Skeletal muscle satellite cell (primary cell): ENCODE measurements around the gene C1QTNF5.

ENCODE experiments used
- H3K27me3 ChIP-seq: 2 replicates; pipeline ENCODE4 v1.7.0; 2013; ENCODE audit warnings: low read length; ENCODE audit not compliant: control insufficient read depth, insufficient read depth
- H3K36me3 ChIP-seq: 2 replicates; pipeline ENCODE4 v1.7.0; 2013; ENCODE audit warnings: mild to moderate bottlenecking, control low read depth, low read length; ENCODE audit not compliant: insufficient read depth
- H3K4me1 ChIP-seq: 2 replicates; pipeline ENCODE4 v1.7.0; 2013; ENCODE audit warnings: low read length; ENCODE audit not compliant: control insufficient read depth, insufficient read depth
- H3K4me2 ChIP-seq: 2 replicates; pipeline ENCODE4 v1.7.0; 2013; ENCODE audit warnings: mild to moderate bottlenecking, low read length
- H3K4me3 ChIP-seq: 2 replicates; pipeline ENCODE4 v1.7.0; 2013; ENCODE audit warnings: low read length
- H3K9ac ChIP-seq: 2 replicates; pipeline ENCODE4 v1.7.0; 2013; ENCODE audit warnings: mild to moderate bottlenecking, low read depth, low read length, moderate library complexity
- H3K9me3 ChIP-seq: replicated peaks from 2 replicates; pipeline ENCODE4 v1.7.0; 2013; ENCODE audit warnings: mild to moderate bottlenecking, control low read depth, low read length

C1QTNF5 gene

GRCh38 chr11:119347940-119348605, 7.4 kb upstream of the C1QTNF5 start:
- Histone ChIP-seq H3K27me3 (peaks cover 37% of the 10 kb centered on the region), H3K4me3 (no peak overlapping the region), H3K4me1 (no peaks in the 10 kb centered on the region), H3K36me3 (no peaks in the 10 kb centered on the region), H3K9me3 (no peaks in the 10 kb centered on the region), H3K9ac (no peak overlapping the region), H3K4me2 (no peak overlapping the region)

GRCh38 chr11:119347242-119347641, 6.6 kb upstream of the C1QTNF5 start:
- Histone ChIP-seq H3K9ac (no peak overlapping the region), H3K4me1 (no peaks in the 10 kb centered on the region), H3K27me3 (peaks cover 41% of the 10 kb centered on the region), H3K9me3 (no peaks in the 10 kb centered on the region), H3K4me3 (no peak overlapping the region), H3K4me2 (no peak overlapping the region), H3K36me3 (no peaks in the 10 kb centered on the region)

- Histone ChIP-seq H3K4me3 (no peak within 1 kb of the TSS), H3K9me3 (no peaks in the 10 kb centered on the region), H3K4me2 (no peak within 1 kb of the TSS), H3K9ac (no peak within 1 kb of the TSS), H3K4me1 (no peaks in the 10 kb centered on the region), H3K27me3 (peaks cover 47% of the 10 kb centered on the region), H3K36me3 (no peaks in the 10 kb centered on the region)
Measured at GRCh38 chr11:119346605-119347004, 5.9 kb upstream of the C1QTNF5 start, which contains the start of gene MFRP. Gene MFRP, minus strand, starts transcription at chr11:119346705. Its CDS starts 192 bp downstream, at chr11:119346513.

GRCh38 chr11:119345685-119346084, 5.0 kb upstream of the C1QTNF5 start:
- Histone ChIP-seq H3K4me3 (no peak overlapping the region), H3K4me1 (peaks cover 4% of the 10 kb centered on the region), H3K9me3 (no peaks in the 10 kb centered on the region), H3K9ac (no peak overlapping the region), H3K4me2 (no peak overlapping the region), H3K36me3 (no peaks in the 10 kb centered on the region), H3K27me3 (peaks cover 51% of the 10 kb centered on the region)

GRCh38 chr11:119344291-119345010, 3.8 kb upstream of the C1QTNF5 start:
- Histone ChIP-seq H3K9me3 (no peaks in the 10 kb centered on the region), H3K27me3 (peaks cover 48% of the 10 kb centered on the region), H3K4me1 (peaks cover 13% of the 10 kb centered on the region), H3K36me3 (no peaks in the 10 kb centered on the region), H3K4me3 (no peak overlapping the region), H3K9ac (no peak overlapping the region), H3K4me2 (no peak overlapping the region)

- Histone ChIP-seq H3K36me3 (no peaks in the 10 kb centered on the region), H3K4me3 (no peak overlapping the region), H3K9me3 (no peaks in the 10 kb centered on the region), H3K4me1 (peaks cover 20% of the 10 kb centered on the region), H3K27me3 (peaks cover 48% of the 10 kb centered on the region), H3K9ac (no peak overlapping the region), H3K4me2 (no peak overlapping the region)
Measured at GRCh38 chr11:119343726-119344125, 3.0 kb upstream of the C1QTNF5 start.

GRCh38 chr11:119342362-119343130, 1.9 kb upstream of the C1QTNF5 start:
- peaks cover 31% of the 10 kb centered on the region for H3K4me1 ChIP-seq
- H3K4me3 ChIP-seq, result no peak overlapping the region
- peaks cover 44% of the 10 kb centered on the region for H3K27me3 ChIP-seq
- H3K9ac ChIP-seq, result no peak overlapping the region
- no peaks in the 10 kb centered on the region for H3K36me3 ChIP-seq
- no peaks in the 10 kb centered on the region for H3K9me3 ChIP-seq
- H3K4me2 ChIP-seq, result no peak overlapping the region

GRCh38 chr11:119342023-119342300, 1.3 kb upstream of the C1QTNF5 start:
- Histone ChIP-seq H3K36me3 (no peaks in the 10 kb centered on the region), H3K9me3 (no peaks in the 10 kb centered on the region), H3K9ac (no peak overlapping the region), H3K27me3 (peaks cover 38% of the 10 kb centered on the region), H3K4me1 (peaks cover 37% of the 10 kb centered on the region), H3K4me3 (no peak overlapping the region), H3K4me2 (no peak overlapping the region)

GRCh38 chr11:119341222-119342022, 739 bp upstream of the C1QTNF5 start:
- peaks cover 38% of the 10 kb centered on the region for H3K4me1 ChIP-seq
- H3K4me2 ChIP-seq, result peak overlapping the region; percentile 82
- no peak overlapping the region for H3K4me3 ChIP-seq
- H3K9me3 ChIP-seq, result no peaks in the 10 kb centered on the region
- no peaks in the 10 kb centered on the region for H3K36me3 ChIP-seq
- H3K9ac ChIP-seq, result peak overlapping the region; percentile 28
- peaks cover 35% of the 10 kb centered on the region for H3K27me3 ChIP-seq

- Histone ChIP-seq H3K9me3 (no peaks in the 10 kb centered on the region), H3K4me2 (peak overlapping the region; percentile 82), H3K4me3 (peak overlapping the region; percentile 70), H3K4me1 (peaks cover 54% of the 10 kb centered on the region), H3K36me3 (no peaks in the 10 kb centered on the region), H3K9ac (peak overlapping the region; percentile 78), H3K27me3 (peaks cover 33% of the 10 kb centered on the region)
Measured at GRCh38 chr11:119339589-119340334, 921 bp downstream of the C1QTNF5 start.
